Neural cell (in vitro differentiated cells): ENCODE data around the gene FAP. TPM values are rescaled to one million over a fixed set of nuclear protein-coding genes. Genes with fewer than 3 reads are reported as not detected.

Source experiments
- H2AFZ ChIP-seq: fragments of 200-600, 300-800 bp; sonication (generic), shearing (Covaris generic); 2 replicates; pipeline ENCODE4 v1.6.0; 2014; ENCODE audit warnings: low read depth, mild to moderate bottlenecking, antibody characterized with exemption, low read length, moderate library complexity
- H3F3A ChIP-seq: fragments of 200-600 bp; shearing (Covaris generic); 2 replicates; pipeline ENCODE4 v1.6.1; 2016; ENCODE audit warnings: mild to moderate bottlenecking, moderate library complexity, mixed read lengths, antibody characterized with exemption, low read length; ENCODE audit not compliant: insufficient read depth, poor library complexity, severe bottlenecking
- H3K27ac ChIP-seq: fragments of 200-600, 300-800 bp; sonication (generic), shearing (Covaris generic); 2 replicates; pipeline ENCODE4 v1.5.1; 2014; ENCODE audit warnings: mild to moderate bottlenecking, low read length, moderate library complexity
- H3K27me3 ChIP-seq: fragments of 300-800, 200-600 bp; sonication (generic), shearing (Covaris generic); 2 replicates; pipeline ENCODE4 v1.6.0; 2014; ENCODE audit warnings: mild to moderate bottlenecking, low read depth, low read length, moderate library complexity; ENCODE audit not compliant: insufficient read depth
- H3K36me3 ChIP-seq: fragments of 300-800, 200-600 bp; sonication (generic), shearing (Covaris generic); 2 replicates; pipeline ENCODE4 v1.5.1; 2014; ENCODE audit warnings: mild to moderate bottlenecking, antibody characterized with exemption, low read length, moderate library complexity; ENCODE audit not compliant: insufficient read depth
- H3K4me2 ChIP-seq: fragments of 300-800, 200-600 bp; sonication (generic), shearing (Covaris generic); 2 replicates; pipeline ENCODE4 v1.6.0; 2014; ENCODE audit warnings: mild to moderate bottlenecking, low read length
- H3K4me3 ChIP-seq: fragments of 300-800, 200-600 bp; sonication (generic), shearing (Covaris generic); 2 replicates; pipeline ENCODE4 v1.5.1; 2014; ENCODE audit warnings: mild to moderate bottlenecking, low read length, moderate library complexity
- H3K79me2 ChIP-seq: fragments of 200-600 bp; shearing (Covaris generic); replicated peaks from 2 replicates; pipeline ENCODE4 v1.6.0; 2014; ENCODE audit warnings: mild to moderate bottlenecking, low read length, moderate library complexity; ENCODE audit not compliant: insufficient read depth
- H3K9ac ChIP-seq: fragments of 300-800, 200-600 bp; sonication (generic), shearing (Covaris generic); 2 replicates; pipeline ENCODE4 v1.6.1; 2016; ENCODE audit warnings: mild to moderate bottlenecking, low read length, mixed read lengths
- H3K9me2 ChIP-seq: fragments of 200-600 bp; shearing (Covaris generic); 2 replicates; pipeline ENCODE4 v1.6.1; 2016; ENCODE audit warnings: mild to moderate bottlenecking, low read length, mixed read lengths; ENCODE audit not compliant: insufficient read depth
- H3K9me3 ChIP-seq: fragments of 200-600, 300-800 bp; sonication (generic), shearing (Covaris generic); 2 replicates; pipeline ENCODE4 v1.6.1; 2016; ENCODE audit warnings: mild to moderate bottlenecking, mixed run types, low read length, moderate library complexity, mixed read lengths
- H4K20me1 ChIP-seq: fragments of 200-600 bp; shearing (Covaris generic); 2 replicates; pipeline ENCODE4 v1.6.1; 2016; ENCODE audit warnings: mild to moderate bottlenecking, mixed run types; ENCODE audit not compliant: insufficient read depth
- CTCF ChIP-seq: fragments of 450-650 bp; IDR thresholded peaks from 2 replicates; pipeline ENCODE4 v1.5.1; 2014; ENCODE audit warnings: antibody characterized with exemption, mild to moderate bottlenecking, moderate library complexity; ENCODE audit not compliant: poor library complexity, severe bottlenecking
- EP300 ChIP-seq: fragments of 450-650 bp; conservative IDR thresholded peaks from 2 replicates; pipeline ENCODE4 v1.6.1; 2014; ENCODE audit warnings: antibody characterized with exemption, mild to moderate bottlenecking, moderate library complexity; ENCODE audit not compliant: poor library complexity, severe bottlenecking
- EZH2 ChIP-seq: fragments of 200-600, 300-800 bp; shearing (Covaris generic), sonication (generic); IDR thresholded peaks from 2 replicates; pipeline ENCODE4 v1.6.1; 2014; ENCODE audit warnings: antibody characterized with exemption, low read length, borderline replicate concordance, mild to moderate bottlenecking; ENCODE audit not compliant: insufficient read depth, poor library complexity, severe bottlenecking
- MXI1 ChIP-seq: fragments of 450-650 bp; conservative IDR thresholded peaks from 2 replicates; pipeline ENCODE4 v1.6.1; 2014; ENCODE audit warnings: antibody characterized with exemption, mild to moderate bottlenecking; ENCODE audit not compliant: poor library complexity, severe bottlenecking
- POLR2AphosphoS5 ChIP-seq: IDR thresholded peaks from 2 replicates; pipeline ENCODE4 v1.6.1; 2012
- RAD21 ChIP-seq: fragments of 450-650 bp; conservative IDR thresholded peaks from 2 replicates; pipeline ENCODE4 v1.6.1; 2014; ENCODE audit warnings: antibody characterized with exemption, mild to moderate bottlenecking, moderate library complexity
- REST ChIP-seq: IDR thresholded peaks from 2 replicates; pipeline ENCODE4 v1.6.1; 2012; ENCODE audit warnings: borderline replicate concordance
- SMC3 ChIP-seq: fragments of 450-650 bp; conservative IDR thresholded peaks from 2 replicates; pipeline ENCODE4 v1.6.1; 2014; ENCODE audit warnings: antibody characterized with exemption, mild to moderate bottlenecking, moderate library complexity; ENCODE audit not compliant: poor library complexity
- TAF1 ChIP-seq: IDR thresholded peaks from 2 replicates; pipeline ENCODE4 v1.6.1; 2012; ENCODE audit warnings: low read depth
- polyA plus RNA-seq: library from polyadenylated mRNA; depleted of rRNA; stranded (reverse); fragments of >200 nt; gene quantifications from 2 replicates; pipeline ENCODE4 v1.2.3, GENCODE V29; 2014

Gene FAP
- polyA plus RNA-seq, 1 donor from 2014 or later = 0.16 TPM

GRCh38 chr2:162245061-162245460, 1.8 kb upstream of the FAP start:
- H3K27me3 ChIP-seq = no peaks in the 10 kb centered on the region
- no peak for TF ChIP-seq EZH2
- TF ChIP-seq SMC3 = no peak
- no peak for TF ChIP-seq RAD21
- TF ChIP-seq CTCF = no peak
- no peak overlapping the region for H2AFZ ChIP-seq
- no peaks in the 10 kb centered on the region for H3K9me2 ChIP-seq
- no peak overlapping the region for H3K4me3 ChIP-seq
- no peak overlapping the region for H3K9ac ChIP-seq
- H3K9me3 ChIP-seq = no peaks in the 10 kb centered on the region
- no peaks in the 10 kb centered on the region for H3K79me2 ChIP-seq
- H3F3A ChIP-seq = no peaks in the 10 kb centered on the region
- H3K36me3 ChIP-seq = no peaks in the 10 kb centered on the region
- H3K27ac ChIP-seq = no peak overlapping the region
- no peak overlapping the region for H3K4me2 ChIP-seq
- H4K20me1 ChIP-seq = no peaks in the 10 kb centered on the region

DNA sequence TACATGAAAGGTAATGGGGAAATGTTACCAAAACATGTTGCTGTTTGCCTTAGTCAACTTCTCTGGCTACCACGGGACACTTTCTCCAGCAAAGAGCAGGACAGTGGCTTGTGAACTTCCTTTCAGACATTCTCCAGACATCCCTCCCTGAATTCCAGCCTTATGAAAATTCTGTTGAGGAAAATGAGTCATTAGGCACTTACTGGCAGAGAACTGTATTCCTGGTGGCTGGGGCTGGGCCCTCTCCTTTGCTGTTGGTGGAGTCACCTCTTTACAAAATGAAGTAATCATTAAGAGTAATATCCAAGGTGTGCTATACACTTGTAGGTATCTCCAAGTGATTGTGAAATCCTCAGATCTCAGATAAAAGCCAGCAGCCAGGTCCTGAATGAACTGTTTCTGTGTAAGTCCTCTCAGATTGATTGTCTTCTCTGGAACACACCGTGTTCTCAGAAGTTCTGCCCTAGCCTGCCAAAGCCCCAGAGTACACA, 1.3 kb upstream of the FAP start:
- Histone ChIP-seq H3K4me3 (no peak overlapping the region), H3K4me2 (no peak overlapping the region), H2AFZ (no peak overlapping the region), H3K36me3 (no peaks in the 10 kb centered on the region), H3K9ac (no peak overlapping the region), H3K79me2 (no peaks in the 10 kb centered on the region), H4K20me1 (no peaks in the 10 kb centered on the region), H3K9me3 (no peaks in the 10 kb centered on the region), H3K9me2 (no peaks in the 10 kb centered on the region), H3F3A (no peaks in the 10 kb centered on the region), H3K27me3 (no peaks in the 10 kb centered on the region), H3K27ac (no peak overlapping the region)
- no peak for TF ChIP-seq SMC3
- no peak for TF ChIP-seq EP300
- TF ChIP-seq RAD21 = no peak
- TF ChIP-seq TAF1 = no peak
- no peak for TF ChIP-seq EZH2
- no peak for TF ChIP-seq CTCF
- TF ChIP-seq POLR2AphosphoS5 = no peak
- no peak for TF ChIP-seq REST
- TF ChIP-seq MXI1 = no peak
